NCI-H226 (cell line): ENCODE results near the gene PTGS1.
"Not testable (repeated sequence)": the region's sequence is repeated elsewhere in the genome, so short reads cannot be mapped to it uniquely, and the experiment has no call there.

Experiments used
- DNase-seq: peaks from one replicate; pipeline ENCODE4 v3.0.0-alpha.2; 2015

The PTGS1 gene

DNA sequence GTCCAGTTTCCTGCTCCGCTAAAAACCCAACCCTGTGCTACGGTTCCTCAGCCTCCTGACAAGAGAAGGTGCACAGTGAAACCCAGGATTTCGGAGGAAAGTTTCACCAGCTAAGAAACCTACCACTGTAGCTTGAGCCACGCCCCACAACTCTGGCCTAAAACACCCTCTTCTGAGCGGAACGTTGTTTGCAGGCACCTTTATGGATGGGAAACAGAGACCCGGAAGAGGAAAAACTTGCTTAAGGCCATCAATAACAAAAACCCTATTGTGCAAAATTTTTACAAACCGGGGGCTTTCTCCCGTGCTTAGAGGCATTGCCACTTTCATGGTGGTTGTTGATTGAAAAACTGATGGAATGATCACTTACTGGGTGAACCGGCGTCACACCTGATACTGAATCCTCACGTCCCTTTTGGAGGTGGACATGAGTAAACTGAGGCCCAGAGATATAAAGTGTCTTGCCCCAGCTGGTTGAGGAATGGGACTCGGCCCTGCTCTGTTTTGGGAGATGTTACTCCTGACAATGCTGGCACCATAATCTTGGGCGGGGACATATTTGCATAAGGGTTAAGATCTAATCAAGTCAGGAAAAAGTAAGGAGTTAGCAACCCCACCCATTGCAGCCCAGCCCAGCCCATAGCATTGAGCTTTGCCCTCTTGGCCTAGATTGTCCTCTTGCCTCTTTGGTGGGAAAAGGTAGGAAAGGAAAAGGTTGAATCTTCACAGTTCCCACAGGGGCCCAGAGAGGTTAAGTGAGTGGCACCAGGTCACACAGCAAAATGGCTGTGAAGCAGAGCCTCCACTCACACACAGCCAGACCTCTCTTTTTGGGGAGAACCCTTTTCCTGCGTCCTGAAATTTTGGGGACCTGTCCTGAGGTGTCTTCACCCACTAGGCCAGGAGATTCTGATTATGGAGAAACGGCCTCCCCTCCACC lies 23.2 kb upstream of the PTGS1 start:
- no peak for DNase-seq

DNA sequence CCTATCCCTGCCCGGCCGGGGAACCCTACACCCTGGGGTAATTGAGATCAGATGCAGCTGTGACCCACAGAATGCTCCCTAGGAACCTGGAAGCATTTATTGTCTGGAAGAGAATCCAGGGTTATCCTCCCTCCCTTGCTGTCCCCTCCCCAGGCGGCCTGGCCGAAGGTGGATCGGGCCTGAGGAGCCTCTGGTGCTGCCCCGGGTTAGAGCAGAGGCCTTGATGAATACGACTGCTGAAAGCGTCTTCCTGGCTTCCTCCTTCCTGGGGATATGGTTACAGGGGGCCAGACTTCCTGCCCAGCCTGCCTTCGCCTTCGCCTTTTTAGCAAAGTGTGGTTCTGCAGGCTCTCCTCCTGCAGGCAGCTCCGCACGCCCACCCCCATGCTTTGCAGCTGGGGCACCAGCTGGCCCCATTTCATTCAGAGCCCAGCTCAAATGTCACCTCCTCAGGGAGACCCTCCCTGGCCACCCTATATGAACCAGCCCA lies 22.5 kb upstream of the PTGS1 start:
- DNase-seq, result no peak

DNA sequence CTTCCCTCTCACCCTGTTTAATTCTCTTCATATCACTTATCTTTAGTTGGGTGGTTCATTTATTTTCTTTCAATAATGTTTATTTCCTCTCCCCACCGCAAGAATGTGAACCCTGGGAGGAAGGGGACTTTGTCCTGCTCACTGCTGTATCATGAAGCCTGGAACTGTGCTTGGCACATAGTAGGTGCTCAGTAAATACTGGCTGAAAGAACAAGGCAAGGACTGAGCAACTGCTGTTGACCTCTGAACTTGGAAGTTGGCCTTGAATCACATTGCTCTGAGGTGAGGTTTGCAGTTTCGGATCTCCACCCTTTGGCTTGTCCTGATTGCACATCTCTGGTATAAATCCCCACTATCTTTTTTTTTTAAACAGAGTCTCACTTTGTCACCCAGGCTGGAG lies 22.0 kb upstream of the PTGS1 start:
- no peak for DNase-seq

DNA sequence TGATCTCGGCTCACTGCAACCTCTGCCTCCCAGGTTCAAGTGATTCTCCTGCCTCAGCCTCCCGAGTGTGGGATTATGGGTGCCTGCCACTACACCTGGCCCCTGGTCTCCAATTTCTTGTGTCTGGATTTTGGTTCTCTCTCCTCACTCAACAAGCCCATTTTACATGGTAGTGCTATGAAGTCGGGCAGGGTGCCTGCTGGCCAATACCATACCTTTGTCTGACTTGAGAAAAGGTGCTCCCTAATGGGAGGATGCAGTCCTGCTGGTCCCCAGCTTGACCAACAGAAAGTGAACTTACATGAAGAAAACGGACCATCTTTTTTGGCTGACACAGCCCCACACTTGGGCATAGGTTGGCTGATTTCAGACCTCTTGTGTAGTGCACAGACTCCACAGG lies 21.6 kb upstream of the PTGS1 start:
- DNase-seq, result no peak

DNA sequence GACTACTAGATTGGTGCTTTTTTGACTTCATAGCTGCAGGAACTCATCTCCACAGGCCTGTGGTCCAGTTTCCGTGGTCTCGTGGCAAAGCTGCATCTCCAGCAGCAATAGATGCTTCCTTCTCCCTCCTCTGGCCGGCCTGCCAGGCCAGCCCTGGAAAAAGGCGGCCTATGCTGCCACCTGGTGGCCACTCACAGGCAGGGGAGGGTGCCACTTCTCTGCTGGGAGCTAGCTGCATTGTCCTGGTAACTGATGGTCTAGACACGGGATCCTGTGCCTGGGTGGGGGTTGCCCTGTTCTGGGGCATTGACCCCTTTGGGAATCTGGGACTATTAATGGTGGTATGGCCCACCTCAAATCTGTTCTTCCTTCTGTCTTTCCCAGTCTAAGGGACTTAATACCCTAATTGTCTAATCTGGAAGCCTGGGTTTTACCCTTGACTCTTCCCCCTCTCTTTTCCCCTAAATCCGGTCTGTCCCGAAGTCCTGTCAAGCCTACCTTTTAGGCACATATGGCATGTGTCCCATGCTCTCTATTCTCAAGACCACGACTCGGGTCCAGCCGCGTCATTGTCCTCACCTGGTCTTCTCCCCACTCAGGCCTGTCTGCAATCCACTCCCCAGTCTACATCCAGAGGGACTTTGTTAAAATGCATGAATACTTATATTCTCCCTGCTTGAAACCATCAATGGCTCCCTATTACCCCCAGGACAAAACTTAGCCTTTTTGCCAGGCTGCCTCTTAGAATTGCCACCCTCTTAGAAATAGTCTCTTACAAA lies 20.1 kb upstream of the PTGS1 start:
- peak; percentile 57 for DNase-seq

DNA sequence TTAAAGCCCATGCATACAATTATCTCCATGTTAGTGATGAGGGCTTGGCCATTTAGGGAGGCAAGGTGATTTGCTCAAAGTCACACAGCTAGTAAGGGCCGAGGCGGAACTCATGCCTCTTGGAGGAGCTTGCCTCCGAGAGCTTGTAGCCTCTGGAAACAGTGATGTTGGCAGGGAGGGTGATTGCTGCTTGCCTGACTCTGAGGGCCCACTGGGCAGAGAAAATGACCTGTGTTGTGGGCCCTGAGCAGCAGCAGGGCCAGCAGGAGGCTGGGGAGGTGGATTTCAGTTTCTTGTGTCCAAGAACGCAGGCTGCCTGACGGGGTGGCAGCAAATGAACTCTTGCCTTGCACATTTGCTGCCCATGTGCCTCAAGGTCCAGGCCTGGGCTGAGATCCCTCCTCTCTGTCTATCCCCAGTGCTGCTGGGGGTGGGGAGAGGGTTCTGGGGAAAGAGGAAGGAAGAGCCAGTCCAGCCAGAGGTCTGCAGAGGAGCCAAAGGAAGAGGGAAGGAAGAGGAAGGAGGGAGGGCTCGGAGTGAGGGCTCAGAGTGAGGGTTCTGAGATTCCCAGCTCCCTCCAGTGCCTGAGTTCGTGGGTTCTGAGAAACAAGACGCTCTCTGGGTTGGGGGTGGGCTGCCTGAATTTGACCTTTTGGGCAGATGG lies 16.2 kb upstream of the PTGS1 start:
- no peak for DNase-seq

DNA sequence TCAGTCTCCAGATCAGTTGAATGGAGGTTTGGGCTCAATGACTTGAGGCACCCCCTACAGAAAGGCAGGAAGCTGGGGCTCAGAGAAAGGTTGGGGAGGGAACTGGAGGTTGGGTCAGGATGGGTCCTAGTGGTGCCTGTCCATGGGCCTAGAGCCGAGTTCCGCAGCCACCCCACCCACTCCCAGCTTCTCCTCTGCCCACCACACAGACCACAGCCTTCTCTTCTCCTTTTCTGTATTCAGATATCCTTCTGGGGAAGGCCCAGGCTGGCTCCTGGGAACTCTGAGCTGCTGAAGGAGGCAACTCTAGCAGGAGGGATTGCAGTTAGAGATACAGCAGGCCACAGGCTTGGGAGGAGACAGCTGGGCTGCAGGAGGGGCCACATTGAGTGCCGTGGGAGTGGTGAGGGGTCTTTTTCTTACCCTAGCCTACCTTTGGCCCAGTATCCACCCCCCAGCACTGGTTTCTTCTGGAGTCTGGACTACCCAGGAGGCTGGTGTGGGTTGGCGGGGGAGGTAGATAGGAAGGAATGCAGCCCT lies 15.4 kb upstream of the PTGS1 start:
- DNase-seq, result no peak

DNA sequence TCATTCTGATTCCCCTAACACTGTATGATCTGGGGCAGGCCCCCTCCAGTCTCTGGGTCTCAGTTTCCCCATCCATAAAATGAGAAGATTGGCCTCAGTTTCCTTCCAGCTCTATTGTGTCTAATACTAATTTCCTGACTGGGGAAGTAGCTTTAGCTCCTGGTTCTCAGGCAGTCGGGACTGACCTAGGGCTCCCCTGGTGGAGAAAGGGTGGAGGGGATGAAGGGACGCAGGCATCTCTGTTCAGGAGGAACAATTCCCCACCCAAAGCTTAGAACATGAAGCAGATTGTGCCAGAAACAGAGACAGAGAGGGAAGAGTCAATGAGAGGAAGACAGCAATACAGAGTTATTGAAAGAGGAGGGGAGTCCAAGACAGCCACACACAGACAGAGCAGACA lies 14.2 kb upstream of the PTGS1 start:
- no peak for DNase-seq

DNA sequence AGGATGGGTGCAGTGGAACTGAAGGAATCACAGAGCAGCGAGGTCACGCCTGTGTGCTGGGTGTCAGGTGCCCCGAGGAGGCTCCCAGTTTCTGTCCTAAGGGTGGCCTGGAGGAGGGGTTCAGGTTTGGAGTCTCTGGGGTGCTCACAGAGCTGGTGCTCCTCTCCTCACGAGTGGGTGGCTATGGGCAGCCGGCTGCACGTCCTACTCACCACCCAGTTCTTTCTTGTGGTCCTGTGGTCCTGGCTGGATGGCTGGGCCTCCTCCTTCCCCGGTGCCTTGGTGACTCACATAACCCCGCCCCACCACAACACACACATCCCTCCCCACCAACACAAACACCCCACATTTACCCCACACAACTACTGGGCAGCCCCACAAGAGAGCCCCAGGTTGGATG lies 9.9 kb upstream of the PTGS1 start:
- peak; percentile 18 for DNase-seq

DNA sequence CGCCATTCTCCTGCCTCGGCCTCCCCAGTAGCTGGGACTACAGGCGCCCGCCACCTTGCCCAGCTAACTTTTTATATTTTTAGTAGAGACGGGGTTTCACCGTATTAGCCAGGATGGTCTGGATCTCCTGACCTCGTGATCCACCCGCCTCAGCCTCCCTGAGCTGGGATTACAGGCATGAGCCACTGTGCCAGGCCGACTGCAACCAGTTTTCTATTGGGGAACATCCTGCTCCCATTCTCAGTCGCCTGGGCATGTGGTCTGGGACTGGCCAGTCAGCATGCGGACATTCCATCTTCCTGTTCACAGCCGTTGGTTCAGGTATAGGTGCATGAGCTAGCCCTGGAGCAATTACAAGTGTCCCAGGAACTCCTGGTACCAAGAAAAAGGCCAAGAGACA lies 7.7 kb upstream of the PTGS1 start:
- not testable (repeated sequence) for DNase-seq

DNA sequence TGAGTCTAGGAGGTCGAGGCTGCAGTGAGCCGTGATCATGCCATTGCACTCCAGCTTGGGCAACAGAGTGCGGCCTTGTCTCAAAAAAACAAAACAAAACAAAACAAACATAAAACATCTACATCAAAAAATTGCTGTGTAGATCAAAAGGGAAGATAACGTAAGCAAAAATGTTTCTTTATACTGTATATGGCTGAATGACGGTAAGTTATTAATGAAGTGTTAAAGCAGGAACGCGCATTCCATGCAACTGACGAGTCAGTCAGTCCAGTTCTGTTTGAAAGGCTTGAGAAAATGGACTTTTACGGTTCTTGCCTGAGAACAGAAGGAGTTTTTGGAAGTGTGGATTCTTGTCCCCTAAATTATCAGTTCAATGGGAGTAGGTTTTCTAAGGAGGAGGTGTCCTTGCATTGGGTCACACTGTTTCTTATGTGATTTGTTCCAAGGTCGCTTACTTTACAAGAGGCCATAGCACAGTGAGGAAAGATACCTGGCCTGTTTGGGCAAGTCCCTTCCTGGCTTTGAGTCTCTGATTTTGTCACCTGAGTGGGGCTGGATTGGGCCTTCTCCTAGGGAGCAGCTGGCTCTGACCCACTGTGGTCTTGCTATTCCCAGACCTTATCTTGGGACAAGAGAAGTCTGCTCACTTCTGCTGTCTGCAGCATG lies 6.6 kb upstream of the PTGS1 start:
- DNase-seq, result no peak

DNA sequence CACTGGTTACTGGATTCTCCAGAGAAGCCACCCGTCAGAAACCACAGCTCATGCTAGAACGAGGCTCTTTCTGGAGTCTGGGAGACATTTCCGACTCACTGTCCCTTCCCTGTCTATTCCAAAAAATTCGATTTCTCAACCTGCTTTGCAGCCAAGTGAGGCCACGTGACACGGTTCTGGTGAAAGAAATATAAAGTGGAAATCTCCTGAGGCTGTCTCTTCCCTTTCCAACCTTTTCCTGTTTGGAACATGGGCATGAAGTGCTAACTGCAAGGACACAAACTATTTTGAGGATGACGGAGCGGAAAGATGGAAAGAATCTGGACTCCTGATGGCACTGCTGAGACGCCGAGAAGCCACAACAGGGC lies 6.1 kb upstream of the PTGS1 start:
- DNase-seq, result no peak

DNA sequence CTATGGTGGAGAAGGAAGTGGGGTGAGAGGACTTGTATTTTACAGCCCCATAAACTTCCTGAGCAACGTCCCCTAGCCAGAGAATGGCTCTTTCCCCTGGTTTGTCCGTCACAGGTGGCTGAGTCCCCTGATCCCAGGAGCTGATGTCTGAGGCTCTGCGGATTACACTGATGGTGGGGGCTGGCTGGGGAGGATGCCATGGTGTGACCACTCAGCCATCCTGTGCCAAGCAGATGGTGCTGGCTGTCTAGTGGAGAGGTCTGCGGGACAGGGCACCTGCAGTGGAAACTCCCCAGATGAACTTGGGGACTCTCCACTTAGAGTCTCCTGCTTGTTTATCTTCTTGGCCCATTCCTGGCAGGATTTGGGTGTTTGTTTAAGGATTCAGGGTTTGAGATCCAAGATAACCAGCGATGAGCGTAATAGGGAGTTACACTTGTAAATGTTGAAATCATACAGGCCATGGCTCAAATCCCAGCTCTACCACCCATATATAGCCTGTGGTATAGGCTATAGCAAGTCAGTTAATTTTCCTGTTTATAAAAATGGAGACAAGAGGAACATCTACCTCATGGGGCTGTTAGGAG lies 4.7 kb upstream of the PTGS1 start:
- peak; percentile 52 for DNase-seq

DNA sequence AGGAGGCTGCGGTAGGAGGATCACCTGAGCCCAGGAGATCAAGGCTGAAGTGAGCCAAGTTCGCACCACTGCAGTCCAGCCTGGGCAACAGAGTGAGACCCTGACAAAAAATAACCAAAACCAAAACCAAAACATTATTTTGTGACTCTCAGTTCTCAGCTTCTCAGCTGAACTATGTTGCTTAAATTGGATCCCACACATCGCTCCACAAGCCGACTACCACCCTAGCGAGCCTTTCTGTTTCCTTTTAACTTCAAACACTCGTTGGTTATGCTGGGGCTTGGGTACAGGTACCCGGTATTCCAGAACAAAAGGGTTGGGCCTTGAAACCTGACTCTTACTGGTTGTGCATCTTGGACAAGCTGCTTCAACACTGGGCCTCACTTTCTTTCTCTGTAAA lies 3.8 kb upstream of the PTGS1 start:
- DNase-seq, result no peak

DNA sequence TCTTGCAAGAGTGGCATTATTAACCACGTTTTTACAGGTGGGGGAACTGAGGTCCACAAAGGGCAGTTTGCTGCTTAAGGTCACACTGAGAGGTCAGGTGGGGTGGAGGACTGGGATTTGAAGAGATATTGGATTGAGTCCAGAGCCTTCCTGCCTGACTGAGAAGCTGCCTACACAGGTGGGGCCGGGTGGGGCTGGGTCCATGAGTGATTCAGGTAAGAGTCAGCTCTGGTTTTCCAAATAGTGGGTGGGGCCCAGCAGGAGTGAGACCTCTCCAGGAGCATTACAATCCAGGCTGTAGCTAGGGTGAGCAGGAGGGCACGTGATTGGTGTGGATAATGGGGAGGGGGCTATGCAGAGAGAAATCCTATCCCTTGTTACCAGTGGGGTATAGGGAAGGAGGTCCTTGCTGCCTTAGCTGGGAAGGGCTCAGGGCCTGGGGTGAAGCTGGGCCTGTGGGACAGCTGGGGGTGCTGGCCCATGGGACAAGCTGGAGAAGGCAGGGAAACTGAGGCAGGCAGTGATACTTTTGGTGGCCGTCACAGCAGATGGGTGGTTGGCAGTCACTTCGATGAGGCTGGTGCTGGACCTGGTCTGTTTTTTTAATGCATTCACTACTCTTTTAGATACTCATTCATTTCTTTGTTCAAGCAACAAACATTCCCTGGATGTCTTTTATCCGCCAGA lies 2.9 kb upstream of the PTGS1 start:
- DNase-seq, result no peak

DNA sequence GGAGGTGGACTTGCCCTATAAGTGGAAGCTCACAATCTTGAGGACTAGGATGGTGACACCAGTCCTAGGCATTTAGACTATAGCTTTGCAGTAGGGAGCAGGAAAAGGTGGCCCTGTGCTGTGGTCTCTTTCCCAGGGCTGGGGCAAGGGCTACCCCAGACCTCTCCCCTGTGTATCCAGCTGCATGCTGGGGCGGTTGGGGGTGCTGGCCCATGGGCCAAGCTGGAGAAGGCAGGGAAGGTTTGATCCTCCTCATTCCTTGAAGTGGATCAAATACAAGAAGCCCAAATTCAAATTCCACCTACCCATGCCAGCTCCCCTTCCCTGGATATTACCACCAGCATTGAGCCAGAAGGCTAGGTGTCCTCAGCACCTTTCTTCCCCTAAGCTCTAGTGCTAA lies 2.2 kb upstream of the PTGS1 start:
- no peak for DNase-seq

DNA sequence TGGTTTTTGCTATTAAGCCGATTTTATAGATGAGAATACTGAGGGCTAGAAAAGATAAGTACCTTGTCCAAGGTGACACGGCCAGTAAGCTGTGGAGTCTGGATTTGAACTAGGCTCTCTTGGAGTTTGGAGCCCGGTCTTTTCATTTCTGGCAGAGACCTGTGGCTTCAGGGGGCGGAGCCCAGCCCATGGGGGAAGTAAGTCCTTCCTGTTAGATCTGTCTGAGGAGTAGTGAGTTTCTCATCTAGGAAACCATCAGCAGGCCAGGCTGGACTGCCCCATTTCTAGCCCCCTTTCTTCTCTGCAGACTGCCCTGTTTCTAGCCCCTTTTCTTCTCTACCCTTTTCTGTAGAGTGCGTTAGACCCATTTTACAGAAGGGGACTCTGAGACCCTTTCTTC lies 521 bp upstream of the PTGS1 start:
- no peak for DNase-seq

DNA sequence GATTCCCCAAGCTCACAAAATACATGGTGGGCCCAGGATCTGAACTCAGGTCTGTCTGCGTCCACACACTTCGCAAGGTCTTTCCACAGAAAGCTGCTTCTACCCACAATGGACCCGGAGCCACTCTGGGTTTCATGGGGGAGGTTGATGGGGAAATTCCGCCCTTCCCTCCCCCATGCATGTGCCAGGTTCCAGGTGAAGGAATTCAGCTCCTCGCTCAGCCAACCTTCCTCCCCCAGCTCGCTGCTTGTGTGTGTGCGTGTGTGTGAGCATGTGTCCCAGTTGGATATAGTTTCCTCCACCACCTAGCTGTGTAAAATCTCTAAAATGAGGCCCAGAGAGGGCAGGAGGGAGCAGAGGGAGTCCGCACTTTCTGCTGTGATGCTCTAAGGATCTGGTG lies 1.0 kb downstream of the PTGS1 start:
- DNase-seq, result no peak

DNA sequence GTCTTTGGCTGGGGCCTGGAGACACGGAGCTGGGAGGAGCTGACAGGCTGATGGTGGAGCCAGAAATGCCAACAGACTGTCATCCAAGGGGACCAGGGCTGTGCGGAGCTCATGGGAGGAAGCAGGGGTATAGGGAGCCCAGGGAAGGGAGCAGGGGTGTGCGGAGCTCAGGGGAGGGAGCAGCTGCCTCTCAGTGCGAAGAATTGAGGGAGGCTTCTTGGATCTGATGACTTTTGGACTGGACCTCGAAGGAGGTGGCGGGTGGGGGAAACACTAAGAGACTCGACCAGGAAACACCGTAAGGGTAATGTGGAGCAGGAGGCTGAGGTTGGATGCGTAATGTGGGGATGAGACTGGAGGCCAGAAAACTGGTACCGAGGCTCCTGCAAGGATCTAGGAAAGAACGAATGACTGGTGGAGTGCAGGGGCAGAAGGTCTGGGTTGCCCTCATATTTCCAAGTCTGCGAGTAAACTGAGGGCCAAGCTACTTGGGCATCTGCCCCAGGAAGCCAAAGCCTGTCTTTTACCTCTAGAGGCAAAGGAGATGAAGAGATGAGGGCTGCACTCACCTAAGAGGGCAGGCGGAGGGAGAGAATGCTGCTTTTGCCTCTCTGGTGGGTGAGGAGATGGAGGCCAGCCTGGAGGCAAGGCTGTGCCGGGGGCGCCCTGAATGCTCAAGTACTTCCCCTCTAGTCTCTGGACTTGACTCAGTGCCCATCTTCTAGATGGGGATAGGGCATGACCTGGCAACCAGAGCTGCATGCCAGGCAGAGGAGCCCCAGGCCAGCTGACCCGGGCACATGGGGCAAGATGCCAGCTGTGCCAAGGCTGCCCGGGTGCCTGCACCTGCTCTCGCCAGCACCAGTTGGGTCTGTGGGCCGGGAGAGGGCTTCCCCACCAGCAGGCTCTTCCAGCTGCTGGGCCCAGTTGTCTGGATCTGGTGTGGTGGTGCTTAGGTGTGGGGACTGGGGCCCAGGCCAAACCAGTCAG lies 2.3 kb downstream of the PTGS1 start:
- DNase-seq, result no peak

DNA sequence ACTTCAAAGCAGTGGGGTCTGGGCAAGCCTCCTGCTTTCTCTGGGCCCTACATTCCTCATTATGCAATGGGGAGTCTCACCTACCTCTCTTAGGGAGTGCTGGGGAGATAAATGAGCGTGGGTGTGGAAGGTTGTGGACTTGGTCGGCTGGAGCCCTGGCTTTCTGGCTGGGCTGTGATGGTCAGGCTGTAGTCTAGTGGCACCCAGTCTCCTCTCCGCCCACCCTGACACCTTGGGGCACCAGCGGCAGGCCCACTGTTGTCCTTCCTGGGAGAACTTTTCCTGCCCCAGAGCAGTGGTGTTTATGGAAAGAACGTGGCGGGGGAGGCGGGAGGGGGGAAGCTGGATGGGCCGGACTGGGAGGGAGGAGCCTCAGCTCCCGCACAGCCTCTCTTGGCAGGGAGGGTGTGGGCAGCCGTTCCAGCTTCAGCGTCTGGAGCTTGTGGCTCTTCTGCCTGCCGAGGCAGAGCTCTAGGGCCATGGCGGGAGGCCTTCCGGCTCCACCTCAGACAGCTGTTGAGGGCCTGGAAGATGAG lies 4.1 kb downstream of the PTGS1 start:
- peak; percentile 81 for DNase-seq
